Measurements from ENCODE around the gene ACOX3. TPM values are rescaled to one million over a fixed set of nuclear protein-coding genes. Genes with fewer than 3 reads are reported as not detected.
"Not testable (repeated sequence)": the region's sequence is repeated elsewhere in the genome, so short reads cannot be mapped to it uniquely, and the experiment has no call there.

ACOX3 gene
- total RNA-seq, 6 experiments from 2014 or later = 18.6 to 23.2 (median 19.9) TPM

DNA sequence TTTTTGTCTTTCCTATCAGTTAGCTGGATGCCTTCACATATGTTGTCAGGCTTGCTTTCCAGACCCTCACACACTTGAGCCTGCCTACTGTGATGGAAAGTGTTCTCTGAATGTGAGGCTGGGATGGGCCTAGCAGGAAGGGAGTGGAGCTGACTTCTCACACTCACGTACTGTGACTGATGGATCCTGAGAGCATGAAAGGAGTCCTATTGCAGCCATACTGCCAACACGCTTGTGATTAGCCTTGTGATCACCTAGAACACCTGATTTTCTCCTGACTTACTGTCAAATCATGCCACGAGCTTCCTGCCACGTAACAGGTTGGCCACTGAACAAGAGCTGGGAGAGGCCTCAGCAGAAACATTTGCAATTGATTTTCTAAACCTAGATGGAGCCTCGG, 49.9 kb downstream of the ACOX3 start:
- Mint-ChIP-seq H3K27ac (no peak overlapping the region), H3K27me3 (ENCODE audit: insufficient read depth) (no peaks in the 10 kb centered on the region; the same call in 1 of the 2 replicates), H3K4me1 (ENCODE audit: low read depth) (peaks cover 36% of the 10 kb centered on the region), H3K4me3 (no peak overlapping the region), H3K36me3 (ENCODE audit: low read depth) (peaks cover 16% of the 10 kb centered on the region), H3K9me3 (no peaks in the 10 kb centered on the region)
- TF ChIP-seq, protein P1, sequence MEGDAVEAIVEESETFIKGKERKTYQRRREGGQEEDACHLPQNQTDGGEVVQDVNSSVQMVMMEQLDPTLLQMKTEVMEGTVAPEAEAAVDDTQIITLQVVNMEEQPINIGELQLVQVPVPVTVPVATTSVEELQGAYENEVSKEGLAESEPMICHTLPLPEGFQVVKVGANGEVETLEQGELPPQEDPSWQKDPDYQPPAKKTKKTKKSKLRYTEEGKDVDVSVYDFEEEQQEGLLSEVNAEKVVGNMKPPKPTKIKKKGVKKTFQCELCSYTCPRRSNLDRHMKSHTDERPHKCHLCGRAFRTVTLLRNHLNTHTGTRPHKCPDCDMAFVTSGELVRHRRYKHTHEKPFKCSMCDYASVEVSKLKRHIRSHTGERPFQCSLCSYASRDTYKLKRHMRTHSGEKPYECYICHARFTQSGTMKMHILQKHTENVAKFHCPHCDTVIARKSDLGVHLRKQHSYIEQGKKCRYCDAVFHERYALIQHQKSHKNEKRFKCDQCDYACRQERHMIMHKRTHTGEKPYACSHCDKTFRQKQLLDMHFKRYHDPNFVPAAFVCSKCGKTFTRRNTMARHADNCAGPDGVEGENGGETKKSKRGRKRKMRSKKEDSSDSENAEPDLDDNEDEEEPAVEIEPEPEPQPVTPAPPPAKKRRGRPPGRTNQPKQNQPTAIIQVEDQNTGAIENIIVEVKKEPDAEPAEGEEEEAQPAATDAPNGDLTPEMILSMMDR (IDR thresholded peaks at IDR 0.05) = no peak
- DNase-seq = no peak

DNA sequence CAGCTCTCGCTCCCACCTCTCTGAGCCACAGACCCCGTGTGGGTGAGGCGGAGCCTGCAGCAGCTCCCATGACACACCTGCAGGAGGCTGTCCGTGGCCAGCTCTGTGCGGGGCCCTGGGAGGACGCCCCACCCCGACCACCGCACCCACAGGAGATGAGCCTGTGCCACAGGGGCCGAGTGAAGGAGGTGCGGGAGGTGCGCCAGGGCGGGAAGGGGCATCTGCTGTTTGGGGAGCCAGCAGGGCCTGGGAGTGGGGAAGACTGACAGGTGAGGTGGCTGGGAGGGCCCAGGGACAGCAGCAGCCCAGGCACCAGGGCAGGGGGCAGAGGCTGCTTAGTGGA, 52.0 kb downstream of the ACOX3 start:
- Mint-ChIP-seq H3K27me3 (ENCODE audit: insufficient read depth) (no peaks in the 10 kb centered on the region; the same call in none of the 2 replicates), H3K9me3 (no peaks in the 10 kb centered on the region), H3K36me3 (ENCODE audit: low read depth) (peaks cover 21% of the 10 kb centered on the region), H3K4me3 (no peak overlapping the region), H3K27ac (no peak overlapping the region), H3K4me1 (ENCODE audit: low read depth) (peaks cover 20% of the 10 kb centered on the region)
- DNase-seq = no peak
- TF ChIP-seq, protein P1 (IDR thresholded peaks at IDR 0.05) = no peak

DNA sequence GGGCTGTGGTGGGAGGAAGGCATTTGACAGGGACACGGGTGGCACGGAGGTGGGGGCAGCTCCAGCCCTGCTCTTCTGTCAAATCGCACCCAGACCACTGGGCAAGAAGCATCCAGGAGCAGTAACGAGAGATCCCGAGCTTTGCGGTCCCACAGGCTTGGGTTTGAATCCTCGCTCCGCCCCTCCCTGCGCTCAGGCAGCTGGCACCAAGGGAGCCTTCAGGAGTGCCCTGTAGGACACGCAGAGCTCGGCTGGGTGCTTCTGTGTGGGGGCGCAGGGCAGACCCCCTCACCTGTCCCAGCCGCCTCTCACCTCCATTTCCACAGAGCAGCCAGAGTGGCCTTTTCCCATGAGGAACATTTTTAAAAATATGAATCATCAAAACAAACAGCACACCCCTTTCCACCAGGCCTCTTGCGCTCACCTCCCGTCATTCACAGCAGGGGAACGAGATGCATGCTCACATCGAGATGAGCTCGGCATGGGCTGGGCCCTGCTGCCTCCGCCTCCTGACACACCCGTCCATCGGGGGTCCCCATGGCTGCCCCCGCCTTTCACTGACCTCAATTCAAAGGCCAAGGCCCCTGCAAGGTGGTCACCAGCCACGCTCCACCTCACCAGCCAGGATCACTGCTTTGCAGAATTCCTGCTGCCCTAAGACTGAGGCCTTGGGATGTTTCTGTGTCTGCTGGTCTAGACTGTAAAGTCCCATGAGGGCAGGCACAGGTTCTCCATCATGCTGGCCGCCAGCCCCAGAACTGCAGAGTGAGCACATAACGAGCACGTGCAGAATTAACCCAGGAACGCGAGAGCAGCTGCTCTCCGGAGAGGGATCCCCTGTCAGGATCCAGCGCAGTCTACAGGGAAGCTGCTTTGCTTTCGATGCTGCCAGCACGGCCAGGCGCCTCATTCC, 52.7 kb downstream of the ACOX3 start:
- TF ChIP-seq, protein P1 (IDR thresholded peaks at IDR 0.05) = no peak
- Mint-ChIP-seq H3K27me3 (ENCODE audit: insufficient read depth) (no peaks in the 10 kb centered on the region; the same call in none of the 2 replicates), H3K9me3 (no peaks in the 10 kb centered on the region), H3K4me3 (no peak overlapping the region), H3K27ac (no peak overlapping the region), H3K36me3 (ENCODE audit: low read depth) (peaks cover 21% of the 10 kb centered on the region), H3K4me1 (ENCODE audit: low read depth) (peaks cover 14% of the 10 kb centered on the region)
- DNase-seq = no peak

DNA sequence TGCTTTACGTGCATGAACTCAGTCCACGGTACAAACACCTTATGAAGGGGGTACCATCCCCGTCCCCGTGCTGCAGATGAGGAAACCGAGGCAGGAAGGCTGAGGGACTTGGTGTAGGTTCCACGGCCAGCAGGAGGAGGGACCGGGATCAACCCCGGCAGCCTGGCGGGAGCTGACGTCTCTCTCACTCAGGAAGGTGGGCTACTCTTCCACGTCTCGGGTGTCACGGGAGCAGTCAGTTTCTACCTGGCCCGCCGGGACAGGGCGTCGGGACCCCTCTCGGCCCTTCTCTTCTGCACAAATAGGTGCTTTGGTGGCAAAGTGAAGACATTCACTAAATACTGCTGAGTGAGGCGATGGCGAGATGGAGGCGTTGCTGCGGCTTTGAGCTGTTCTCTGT, 53.3 kb downstream of the ACOX3 start:
- TF ChIP-seq, protein P1 (IDR thresholded peaks at IDR 0.05) = no peak
- no peak overlapping the region for H3K27ac Mint-ChIP-seq
- H3K4me3 Mint-ChIP-seq = no peak overlapping the region
- no peak for DNase-seq
- H3K9me3 Mint-ChIP-seq = no peaks in the 10 kb centered on the region
- peaks cover 19% of the 10 kb centered on the region for H3K36me3 Mint-ChIP-seq (ENCODE audit: low read depth)
- no peaks in the 10 kb centered on the region; the same call in none of the 2 replicates for H3K27me3 Mint-ChIP-seq (ENCODE audit: insufficient read depth)
- H3K4me1 Mint-ChIP-seq (ENCODE audit: low read depth) = peaks cover 7% of the 10 kb centered on the region

DNA sequence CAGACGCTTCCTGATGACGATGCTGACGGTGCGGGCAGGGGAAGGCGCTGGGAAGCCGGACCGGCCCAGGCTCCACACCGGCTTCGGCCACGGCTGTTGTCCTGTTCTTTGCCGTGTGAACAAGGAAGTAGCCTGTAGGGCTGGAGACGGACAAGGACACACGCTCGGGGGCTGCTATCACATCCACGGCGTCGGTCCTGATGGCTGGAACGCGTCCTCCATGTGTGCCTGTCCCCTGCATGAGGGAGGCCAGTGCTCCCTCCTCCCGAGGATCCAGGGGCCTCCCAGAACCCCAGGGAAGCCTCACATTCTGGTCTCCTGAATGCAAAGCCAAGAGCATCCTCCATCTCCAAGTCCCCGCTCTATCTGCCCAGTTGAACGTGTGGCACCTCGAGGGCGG, 53.8 kb downstream of the ACOX3 start:
- Mint-ChIP-seq H3K4me3 (no peak overlapping the region), H3K4me1 (ENCODE audit: low read depth) (peaks cover 3% of the 10 kb centered on the region), H3K27ac (no peak overlapping the region), H3K36me3 (ENCODE audit: low read depth) (peaks cover 14% of the 10 kb centered on the region), H3K9me3 (no peaks in the 10 kb centered on the region), H3K27me3 (ENCODE audit: insufficient read depth) (no peaks in the 10 kb centered on the region; the same call in none of the 2 replicates)
- no peak for DNase-seq
- TF ChIP-seq, protein P1 (IDR thresholded peaks at IDR 0.05) = no peak

DNA sequence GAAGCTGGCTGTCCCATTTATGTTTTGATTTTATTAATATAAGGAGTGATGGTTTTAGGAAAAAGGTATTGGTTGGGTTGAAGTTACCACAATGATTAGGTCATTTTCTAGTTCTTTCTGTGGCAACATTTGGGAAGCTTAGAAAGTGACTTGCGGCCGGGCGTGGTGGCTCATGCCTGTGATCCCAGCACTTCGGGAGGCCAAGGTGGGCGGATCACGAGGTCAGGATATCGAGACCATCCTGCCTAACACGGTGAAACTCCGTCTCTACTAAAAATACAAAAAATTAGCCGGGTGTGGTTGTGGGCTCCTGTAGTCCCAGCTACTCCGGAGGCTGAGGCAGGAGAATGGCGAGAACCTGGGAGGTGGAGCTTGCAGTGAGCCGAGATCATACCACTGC, 54.4 kb downstream of the ACOX3 start:
- not testable (repeated sequence) for H3K27me3 Mint-ChIP-seq (ENCODE audit: insufficient read depth); H3K27ac Mint-ChIP-seq; H3K4me1 Mint-ChIP-seq (ENCODE audit: low read depth); H3K4me3 Mint-ChIP-seq; DNase-seq; H3K9me3 Mint-ChIP-seq
- peaks cover 14% of the 10 kb centered on the region for H3K36me3 Mint-ChIP-seq (ENCODE audit: low read depth)

All from HFFc6 (cell line).